Mammary epithelial cell (primary cell): ENCODE results near the gene SPRY1.

Experiments used
- CTCF ChIP-seq, 2 donors: IDR thresholded peaks in 1 of 2; conservative IDR thresholded peaks in 1 of 2; 2 replicates each; pipeline ENCODE4 v1.5.1; 2011 to 2012; ENCODE audit warnings: inconsistent platforms in 2 of 2, low read length in 2 of 2, mild to moderate bottlenecking in 2 of 2, control low read depth in 1 of 2, low read depth in 1 of 2; ENCODE audit not compliant: insufficient read depth in 1 of 2; ENCODE audit errors: extremely low read depth in 1 of 2
- EZH2 ChIP-seq: IDR thresholded peaks from 2 replicates; pipeline ENCODE4 v1.6.1; 2012; ENCODE audit warnings: low read length, inconsistent platforms, borderline replicate concordance

GRCh38 chr4:123362103-123362502, 34.5 kb upstream of the SPRY1 start:
- TF ChIP-seq CTCF (conservative IDR thresholded peaks at IDR 0.05 in 1 of 2, IDR thresholded peaks at IDR 0.05 in 1 of 2; ENCODE audit: extremely low read depth in 1 of 2, insufficient read depth in 1 of 2, low read depth in 1 of 2, low read length in 2 of 2) (no peak), EZH2 (no peak)
